H1 (cell line): ENCODE results near the gene MGME1. TPM values are rescaled to one million over a fixed set of nuclear protein-coding genes. Genes with fewer than 3 reads are reported as not detected.
A peak's percentile ranks its signal among the peaks of the same experiment; 100 is the strongest.

ENCODE experiments used
- CTCF ChIA-PET: fragments of 300-600 bp; sonication (Branson Sonifier 250); formaldehyde crosslinking; loops from one replicate; lab custom pipeline; 2021; ENCODE audit not compliant: partially characterized antibody; lab: Charles Lee
- POLR2A ChIA-PET: fragments of 300-600 bp; sonication (Branson Sonifier 250); formaldehyde crosslinking; loops from one replicate; lab custom pipeline; 2021; ENCODE audit warnings: inconsistent platforms; ENCODE audit not compliant: partially characterized antibody; lab: Charles Lee
- DNase-seq, 2 experiments: peaks; one replicate each; pipeline versions ENCODE4 v3.0.0 to v3.0.0-alpha.2; 2010 to 2022; ENCODE audit warnings: low spot score in 2 of 2, low read depth in 1 of 2, mixed read lengths in 1 of 2
- FAIRE-seq: peaks from 2 replicates; lab custom pipeline; 2011; peaks lifted over from hg19 to GRCh38; lab: Jason Lieb, UNC
- H2AFZ ChIP-seq: 2 replicates; pipeline ENCODE4 v1.8.1; 2012; ENCODE audit warnings: low read length, inconsistent platforms
- H2AK5ac ChIP-seq: 2 replicates; pipeline ENCODE4 v1.6.1; 2013; ENCODE audit warnings: low read depth, low read length
- H2BK120ac ChIP-seq: replicated peaks from 2 replicates; pipeline ENCODE3; 2013; ENCODE audit warnings: low read depth, low read length, inconsistent platforms
- H2BK12ac ChIP-seq: 2 replicates; pipeline ENCODE4 v1.6.1; 2013; ENCODE audit warnings: low read depth, low read length
- H2BK15ac ChIP-seq: 2 replicates; pipeline ENCODE4 v1.6.1; 2013; ENCODE audit warnings: low read length
- H2BK20ac ChIP-seq: 2 replicates; pipeline ENCODE4 v1.6.1; 2013; ENCODE audit warnings: low read length
- H2BK5ac ChIP-seq: 2 replicates; pipeline ENCODE4 v1.6.1; 2013; ENCODE audit warnings: low read depth, low read length
- H3K14ac ChIP-seq: 2 replicates; pipeline ENCODE4 v1.6.1; 2013; ENCODE audit warnings: inconsistent platforms; ENCODE audit not compliant: insufficient read length
- H3K18ac ChIP-seq: 2 replicates; pipeline ENCODE4 v1.6.1; 2013; ENCODE audit warnings: low read length; ENCODE audit errors: extremely low read depth
- H3K23ac ChIP-seq: 2 replicates; pipeline ENCODE4 v1.6.1; 2013; ENCODE audit warnings: inconsistent platforms; ENCODE audit not compliant: insufficient read length
- H3K23me2 ChIP-seq: 2 replicates; pipeline ENCODE4 v1.6.1; 2013; ENCODE audit warnings: low read depth, low read length
- H3K27ac ChIP-seq: 2 replicates; pipeline ENCODE4 v1.6.1; 2011; ENCODE audit warnings: low read depth, low read length, inconsistent platforms
- H3K27me3 ChIP-seq, 4 experiments: replicated peaks in 1 of 4; 1 replicate in 1 of 4; 2 replicates in 3 of 4; pipeline versions ENCODE4 v1.6.1 to v1.8.1; 2011 to 2013; ENCODE audit warnings: low read length in 3 of 4, mild to moderate bottlenecking in 3 of 4, inconsistent platforms in 2 of 4, mixed read lengths in 2 of 4, moderate library complexity in 1 of 4; ENCODE audit not compliant: control insufficient read depth in 3 of 4, insufficient read depth in 3 of 4; ENCODE audit errors: extremely low read depth in 1 of 4
- H3K36me3 ChIP-seq, 4 experiments: 2 replicates each; pipeline versions ENCODE4 v1.6.1 to v1.8.1; 2011 to 2013; ENCODE audit warnings: mild to moderate bottlenecking in 4 of 4, low read length in 3 of 4, moderate library complexity in 2 of 4, control low read depth in 1 of 4, inconsistent platforms in 1 of 4; ENCODE audit not compliant: insufficient read depth in 4 of 4, control insufficient read depth in 2 of 4
- H3K4ac ChIP-seq: replicated peaks from 2 replicates; pipeline ENCODE3; 2013; ENCODE audit warnings: low read length, low read depth, mixed read lengths, inconsistent platforms; ENCODE audit not compliant: insufficient read length
- H3K4me1 ChIP-seq, 4 experiments: replicated peaks in 1 of 4; 1 replicate in 1 of 4; 2 replicates in 3 of 4; pipeline versions ENCODE4 v1.6.1 to v1.8.1; 2011 to 2013; ENCODE audit warnings: low read length in 3 of 4, inconsistent platforms in 2 of 4, mixed read lengths in 1 of 4; ENCODE audit not compliant: insufficient read depth in 4 of 4, control insufficient read depth in 3 of 4
- H3K4me2 ChIP-seq, 2 experiments: 2 replicates each; pipeline versions ENCODE4 v1.6.1 to v1.8.1; 2011 to 2013; ENCODE audit warnings: low read depth in 2 of 2, low read length in 2 of 2, control low read depth in 1 of 2, inconsistent platforms in 1 of 2, mild to moderate bottlenecking in 1 of 2; ENCODE audit not compliant: insufficient read depth in 1 of 2
- H3K4me3 ChIP-seq, 4 experiments: fragments of 200-600, 300-600 bp in 1 of 4; sonication (generic), shearing (Covaris generic), sonication (Bioruptor Twin) in 1 of 4; 2 replicates each; pipeline versions ENCODE4 v1.5.1 to v1.8.1; 2011 to 2016; ENCODE audit warnings: low read length in 4 of 4, low read depth in 3 of 4, control low read depth in 2 of 4, inconsistent platforms in 2 of 4, mild to moderate bottlenecking in 2 of 4, mixed read lengths in 1 of 4, moderate library complexity in 1 of 4; ENCODE audit not compliant: insufficient read depth in 2 of 4; ENCODE audit errors: extremely low read depth in 1 of 4
- H3K56ac ChIP-seq: replicated peaks from 2 replicates; pipeline ENCODE3; 2013; ENCODE audit warnings: low read depth, mild to moderate bottlenecking, mixed read lengths, low read length, inconsistent platforms; ENCODE audit not compliant: insufficient read length
- H3K79me1 ChIP-seq: 2 replicates; pipeline ENCODE4 v1.6.1; 2013; ENCODE audit warnings: low read depth, low read length, control low read depth
- H3K79me2 ChIP-seq, 2 experiments: 2 replicates each; pipeline versions ENCODE4 v1.6.1 to v1.8.1; 2012 to 2013; ENCODE audit warnings: low read length in 2 of 2, mild to moderate bottlenecking in 2 of 2, inconsistent platforms in 1 of 2; ENCODE audit not compliant: insufficient read depth in 2 of 2, control insufficient read depth in 1 of 2
- H3K9ac ChIP-seq, 4 experiments: replicated peaks in 1 of 4; 1 replicate in 1 of 4; 2 replicates in 3 of 4; pipeline versions ENCODE4 v1.6.1 to v1.8.1; 2011 to 2013; ENCODE audit warnings: low read depth in 3 of 4, low read length in 3 of 4, control low read depth in 2 of 4, mild to moderate bottlenecking in 2 of 4, moderate library complexity in 2 of 4, inconsistent platforms in 1 of 4; ENCODE audit errors: extremely low read depth in 1 of 4
- H3K9me3 ChIP-seq, 2 experiments: 2 replicates each; pipeline versions ENCODE4 v1.6.1 to v1.8.1; 2012 to 2013; ENCODE audit warnings: mild to moderate bottlenecking in 2 of 2, moderate library complexity in 2 of 2, control low read depth in 1 of 2, inconsistent platforms in 1 of 2, low read depth in 1 of 2, low read length in 1 of 2, mixed read lengths in 1 of 2; ENCODE audit not compliant: insufficient read depth in 2 of 2
- H4K20me1 ChIP-seq, 2 experiments: replicated peaks in 1 of 2; 2 replicates each; pipeline versions ENCODE3 to v1.8.1; 2011 to 2013; ENCODE audit warnings: inconsistent platforms in 2 of 2, low read length in 2 of 2, mild to moderate bottlenecking in 1 of 2; ENCODE audit not compliant: insufficient read depth in 2 of 2, control insufficient read depth in 1 of 2
- H4K5ac ChIP-seq: 2 replicates; pipeline ENCODE4 v1.6.1; 2013; ENCODE audit warnings: low read length, low read depth, mixed read lengths, inconsistent platforms; ENCODE audit not compliant: insufficient read length
- H4K8ac ChIP-seq: 2 replicates; pipeline ENCODE4 v1.8.0; 2013; ENCODE audit warnings: mild to moderate bottlenecking, moderate library complexity, low read length, inconsistent platforms; ENCODE audit not compliant: insufficient read depth; ENCODE audit errors: extremely low read depth
- H4K91ac ChIP-seq: replicated peaks from 2 replicates; pipeline ENCODE3; 2013; ENCODE audit warnings: low read length, mixed read lengths, inconsistent platforms; ENCODE audit not compliant: insufficient read length
- CHD2 ChIP-seq: IDR thresholded peaks from 2 replicates; pipeline ENCODE4 v1.6.1; 2012; ENCODE audit warnings: low read length, improper control_type of control experiment
- CTCF ChIP-seq, 3 experiments: IDR thresholded peaks; 1 replicate in 2 of 3; 2 replicates in 1 of 3; pipeline versions ENCODE4 v1.5.1 to v1.6.1; 2011; ENCODE audit warnings: low read length in 3 of 3, mild to moderate bottlenecking in 3 of 3, inconsistent platforms in 2 of 3, low read depth in 1 of 3, moderate library complexity in 1 of 3; ENCODE audit not compliant: insufficient read depth in 1 of 3; ENCODE audit errors: control extremely low read depth in 1 of 3
- HDAC6 ChIP-seq: IDR thresholded peaks from one replicate; pipeline ENCODE4 v1.7.1; 2012; ENCODE audit warnings: low read depth, mild to moderate bottlenecking, inconsistent platforms, low read length, moderate library complexity
- SIRT6 ChIP-seq: IDR thresholded peaks from one replicate; pipeline ENCODE4 v1.7.1; 2012; ENCODE audit warnings: low read length, inconsistent platforms
- SP4 ChIP-seq: IDR thresholded peaks from 2 replicates; pipeline ENCODE4 v1.6.1; 2012; ENCODE audit warnings: low read length, inconsistent platforms
- TAF1 ChIP-seq: IDR thresholded peaks from 2 replicates; pipeline ENCODE4 v1.6.1; 2011; ENCODE audit warnings: mild to moderate bottlenecking, low read depth, low read length
- USF2 ChIP-seq: IDR thresholded peaks from 2 replicates; pipeline ENCODE4 v1.6.1; 2011; ENCODE audit warnings: low read length, improper control_type of control experiment
- ZNF274 ChIP-seq: IDR thresholded peaks from 2 replicates; pipeline ENCODE4 v1.7.0; 2012; ENCODE audit warnings: low read length, borderline replicate concordance; ENCODE audit errors: extremely low read depth
- WGBS, 2 experiments: shearing (Covaris generic) in 1 of 2; methylation state at CpG; one replicate each; pipeline versions ENCODE4 v1.1.6 to v1.1.7; 2013 to 2015; ENCODE audit warnings: low lambda C conversion rate in 2 of 2, mixed read lengths in 2 of 2, inconsistent platforms in 1 of 2, low coverage in 1 of 2, missing lambda C conversion rate in 1 of 2; ENCODE audit not compliant: insufficient replicate concordance in 2 of 2, insufficient coverage in 1 of 2, insufficient read length in 1 of 2; ENCODE audit errors: extremely low coverage in 1 of 2, missing lambda C conversion rate in 1 of 2; 5-methylcytosine and 5-hydroxymethylcytosine counted together
- polyA plus RNA-seq, 7 experiments: library from polyadenylated mRNA; depleted of rRNA in 3 of 7; stranded (reverse) in 5 of 7; unstranded in 2 of 7; fragments of >200 nt in 5 of 7; fragments of 200-250 nt in 2 of 7; gene quantifications; 1 replicate in 5 of 7; 2 replicates in 1 of 7; 4 replicates in 1 of 7; pipeline versions ENCODE4 v1.2.1 to v1.2.3, GENCODE V29; 2011 to 2013; ENCODE audit warnings: missing spikeins in 2 of 7, mixed read lengths in 2 of 7
- total RNA-seq: library from RNA; stranded (reverse); fragmentation: NEBNext Ultra II Directional; extraction: Animal tissue kit (Norgen Biotek cat#: 25700); gene quantifications from 2 replicates; pipeline ENCODE4 v1.2.1, GENCODE V29; 2021

Gene MGME1
- total and polyA plus RNA-seq, 2 of the 8 experiments (the other 6 are each of a cell fraction or from before 2014, with no cell fraction given), result 27.7 to 59.0 TPM

- Histone ChIP-seq H3K9ac (no peak overlapping the region), H3K56ac (no peak overlapping the region), H4K5ac (no peak overlapping the region), H3K4ac (peak overlapping the region; percentile 17), H4K20me1 (peaks cover 0 to 1% of the 10 kb centered on the region in 2 experiments), H3K14ac (no peak overlapping the region), H3K18ac (no peak overlapping the region), H3K79me2 (no peaks in the 10 kb centered on the region), H3K23ac (no peak overlapping the region), H2AFZ (0 out of 2 replicates have a peak overlapping the region, but pooled peaks have one; percentile 58), H2BK15ac (no peak overlapping the region), H2AK5ac (no peak overlapping the region), H2BK12ac (no peak overlapping the region), H3K4me3 (no peak overlapping the region), H3K27ac (no peak overlapping the region), H4K8ac (peak overlapping the region; percentile 92), H3K4me2 (peak overlapping the region in 1 of 2 experiments; percentile 17; a peak in 1 of 4 replicates), H4K91ac (no peak overlapping the region), H3K36me3 (peaks cover 0 to 9% (median 0%) of the 10 kb centered on the region in 4 experiments; a peak in 1 of 8 replicates), H2BK5ac (no peak overlapping the region), H3K9me3 (no peaks in the 10 kb centered on the region), H3K4me1 (no peaks in the 10 kb centered on the region), H3K79me1 (no peaks in the 10 kb centered on the region), H3K27me3 (no peaks in the 10 kb centered on the region), H3K23me2 (no peaks in the 10 kb centered on the region; the same call in 1 of the 2 replicates), H2BK120ac (no peak overlapping the region), H2BK20ac (no peak overlapping the region)
- no peak for DNase-seq
- WGBS, 2 experiments, result 36% methylated on average over 16 of the region's 16 CpGs; no CpG with 5 or more reads in 1 of the 2 experiments
- ChIA-PET CTCF (interaction anchor here (0.7 to 4.1 kb wide), 33 partner anchors 9 to 482 kb away, joined by 3 to 27 read pairs (median 4); partner anchors contain the start of gene OVOL2), POLR2A (interaction anchor here (0.7 to 31.5 kb wide), 2 partner anchors 11 to 34 kb away, joined by 3 to 424 read pairs; partner anchors contain the start of genes MGME1 and SNX5)
- peak; percentile 62 for FAIRE-seq
- no peak for TF ChIP-seq ZNF274
- no peak for TF ChIP-seq USF2
- no peak for TF ChIP-seq CHD2
- TF ChIP-seq HDAC6, result no peak
- TF ChIP-seq TAF1, result no peak
- peak; percentile 7 to 89 (median 62) for TF ChIP-seq CTCF (IDR thresholded peaks at IDR 0.05; ENCODE audit: control extremely low read depth in 1 of 3, insufficient read depth in 1 of 3, low read depth in 1 of 3, low read length in 3 of 3)
- TF ChIP-seq SIRT6, result no peak
- TF ChIP-seq SP4, result no peak
Measured at GRCh38 chr20:17995967-17996819, 27.4 kb downstream of the MGME1 start.
